G401 (cell line): ENCODE results near the gene FMN1. TPM values are rescaled to one million over a fixed set of nuclear protein-coding genes. Genes with fewer than 3 reads are reported as not detected.

ENCODE experiments used
- DNase-seq: peaks from one replicate; pipeline ENCODE4 v3.0.0-alpha.2; 2015; ENCODE audit warnings: low spot score
- in situ Hi-C: cut with HindIII; loops from 2 replicates; pipeline ENCODE4 v1.10.0; 2016; ENCODE audit warnings: low sequenced_read_pairs, mixed read lengths
- total RNA-seq: library from RNA; depleted of rRNA; stranded (reverse); fragments of >200 nt; shearing (Covaris generic); gene quantifications from 2 replicates; pipeline ENCODE4 v1.2.3, GENCODE V29; 2014

FMN1 gene
- total RNA-seq, 1 experiment from 2014 or later = not detected

GRCh38 chr15:32794973-32795372 is 399.5 kb downstream of the FMN1 start:
- no peak for DNase-seq
- in situ Hi-C loops = no loop called here

GRCh38 chr15:32792436-32792835 is 402.1 kb downstream of the FMN1 start:
- in situ Hi-C loops = no loop called here
- DNase-seq = no peak

- in situ Hi-C loops = no loop called here
- DNase-seq = no peak
Observed at GRCh38 chr15:32790352-32790999, 404.0 kb downstream of the FMN1 start.

GRCh38 chr15:32787949-32788348 is 406.6 kb downstream of the FMN1 start:
- in situ Hi-C loops = no loop called here
- no peak for DNase-seq

GRCh38 chr15:32786906-32787305 is 407.6 kb downstream of the FMN1 start:
- DNase-seq = no peak
- in situ Hi-C loops = no loop called here

GRCh38 chr15:32784581-32784980 is 409.9 kb downstream of the FMN1 start:
- in situ Hi-C loops = no loop called here
- DNase-seq = no peak

GRCh38 chr15:32781781-32782180 is 412.7 kb downstream of the FMN1 start:
- no peak for DNase-seq
- in situ Hi-C loops = no loop called here

GRCh38 chr15:32778391-32779176 is 415.9 kb downstream of the FMN1 start:
- no peak for DNase-seq
- in situ Hi-C loops = no loop called here

GRCh38 chr15:32775103-32775502 is 419.4 kb downstream of the FMN1 start:
- in situ Hi-C loops = no loop called here
- no peak for DNase-seq

GRCh38 chr15:32774022-32774421 is 420.5 kb downstream of the FMN1 start:
- in situ Hi-C loops = no loop called here
- DNase-seq = no peak

GRCh38 chr15:32767236-32767635 is 427.3 kb downstream of the FMN1 start:
- in situ Hi-C loops = no loop called here
- DNase-seq = no peak

- DNase-seq = no peak
- in situ Hi-C loops = no loop called here
Observed at GRCh38 chr15:32766101-32766500, 428.4 kb downstream of the FMN1 start.

GRCh38 chr15:32765236-32765635 is 429.3 kb downstream of the FMN1 start:
- in situ Hi-C loops = no loop called here
- no peak for DNase-seq

- in situ Hi-C loops = no loop called here
- no peak for DNase-seq
Observed at GRCh38 chr15:32763295-32763694, 431.2 kb downstream of the FMN1 start.

GRCh38 chr15:32757426-32757825 is 437.1 kb downstream of the FMN1 start:
- no peak for DNase-seq
- in situ Hi-C loops = no loop called here

- DNase-seq = no peak
- in situ Hi-C loops = no loop called here
Observed at GRCh38 chr15:32750979-32751378, 443.5 kb downstream of the FMN1 start.

- DNase-seq = no peak
- in situ Hi-C loops = no loop called here
Observed at GRCh38 chr15:32747921-32748342, 446.6 kb downstream of the FMN1 start.

GRCh38 chr15:32746116-32746857 is 448.2 kb downstream of the FMN1 start:
- no peak for DNase-seq
- in situ Hi-C loops = no loop called here

GRCh38 chr15:32743411-32744140 is 450.9 kb downstream of the FMN1 start:
- DNase-seq = no peak

More at GRCh38 chr15:32743411-32744140, 450.9 kb downstream of the FMN1 start:
- in situ Hi-C loops = no loop called here
